Measurements from ENCODE around the gene PPT2.

GRCh38 chr6:32149932-32150870 is 3.7 kb upstream of the PPT2 start:
- TF ChIP-seq, protein P1, sequence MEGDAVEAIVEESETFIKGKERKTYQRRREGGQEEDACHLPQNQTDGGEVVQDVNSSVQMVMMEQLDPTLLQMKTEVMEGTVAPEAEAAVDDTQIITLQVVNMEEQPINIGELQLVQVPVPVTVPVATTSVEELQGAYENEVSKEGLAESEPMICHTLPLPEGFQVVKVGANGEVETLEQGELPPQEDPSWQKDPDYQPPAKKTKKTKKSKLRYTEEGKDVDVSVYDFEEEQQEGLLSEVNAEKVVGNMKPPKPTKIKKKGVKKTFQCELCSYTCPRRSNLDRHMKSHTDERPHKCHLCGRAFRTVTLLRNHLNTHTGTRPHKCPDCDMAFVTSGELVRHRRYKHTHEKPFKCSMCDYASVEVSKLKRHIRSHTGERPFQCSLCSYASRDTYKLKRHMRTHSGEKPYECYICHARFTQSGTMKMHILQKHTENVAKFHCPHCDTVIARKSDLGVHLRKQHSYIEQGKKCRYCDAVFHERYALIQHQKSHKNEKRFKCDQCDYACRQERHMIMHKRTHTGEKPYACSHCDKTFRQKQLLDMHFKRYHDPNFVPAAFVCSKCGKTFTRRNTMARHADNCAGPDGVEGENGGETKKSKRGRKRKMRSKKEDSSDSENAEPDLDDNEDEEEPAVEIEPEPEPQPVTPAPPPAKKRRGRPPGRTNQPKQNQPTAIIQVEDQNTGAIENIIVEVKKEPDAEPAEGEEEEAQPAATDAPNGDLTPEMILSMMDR (IDR thresholded peaks at IDR 0.05; ENCODE audit: low read length), result no peak
- TF ChIP-seq EZH2 (optimal IDR thresholded peaks at IDR 0.05; ENCODE audit: low read depth, low read length) (no peak), EZH2phosphoT487 (IDR thresholded peaks at IDR 0.05; ENCODE audit: low read length) (no peak)
